HG03064 (cell line): Measurements from ENCODE around the gene KLHDC7A.

Source experiments
- ATAC-seq: cut with Tn5 transposase; IDR thresholded peaks from one replicate; pipeline ENCODE4 v1.9.1; 2021; ENCODE audit warnings: low read depth; ENCODE audit not compliant: unreplicated experiment

The KLHDC7A gene

GRCh38 chr1:18501833-18502232 lies 21.1 kb downstream of the KLHDC7A start:
- ATAC-seq = no peak

- ATAC-seq = no peak
Measured at GRCh38 chr1:18504609-18505008, 23.9 kb downstream of the KLHDC7A start.

DNA sequence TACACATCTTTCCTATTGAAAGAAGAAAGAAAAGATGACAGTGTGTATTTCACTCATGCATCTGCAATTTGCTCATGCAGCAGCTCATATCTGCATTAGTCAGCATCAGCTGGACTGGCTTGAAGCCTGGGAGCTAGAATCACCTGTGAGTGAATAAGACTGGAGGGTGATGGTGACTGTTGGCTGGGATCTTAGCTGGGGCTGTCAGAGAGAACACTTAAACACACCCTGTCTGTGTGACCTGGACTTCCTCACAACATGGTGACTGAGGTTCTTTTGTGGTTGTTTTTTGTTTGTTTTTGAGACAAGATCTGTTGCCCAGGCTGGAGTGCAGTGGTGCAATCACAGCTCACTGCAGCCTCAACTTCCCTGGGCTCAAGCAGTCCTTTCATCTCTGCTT lies 24.9 kb downstream of the KLHDC7A start:
- ATAC-seq = no peak

GRCh38 chr1:18508084-18508483 lies 27.4 kb downstream of the KLHDC7A start:
- ATAC-seq = no peak

GRCh38 chr1:18511149-18511873 lies 30.6 kb downstream of the KLHDC7A start:
- no peak for ATAC-seq

DNA sequence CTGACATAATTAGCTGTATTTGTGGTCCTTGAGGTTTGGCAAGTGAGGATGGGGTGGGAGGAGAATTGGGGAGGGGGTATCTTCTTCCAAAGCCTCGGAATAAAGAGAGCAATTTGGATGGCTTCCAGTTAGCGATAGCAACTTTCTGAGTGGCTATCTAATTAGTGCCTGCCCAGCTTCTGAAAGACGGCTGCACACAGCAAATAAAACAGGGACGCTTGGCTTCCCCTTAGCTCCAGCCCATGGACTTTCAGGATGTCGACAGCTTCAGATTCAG lies 31.1 kb downstream of the KLHDC7A start:
- no peak for ATAC-seq

GRCh38 chr1:18512883-18513282 lies 32.2 kb downstream of the KLHDC7A start:
- no peak for ATAC-seq

GRCh38 chr1:18513995-18514394 lies 33.3 kb downstream of the KLHDC7A start:
- no peak for ATAC-seq

DNA sequence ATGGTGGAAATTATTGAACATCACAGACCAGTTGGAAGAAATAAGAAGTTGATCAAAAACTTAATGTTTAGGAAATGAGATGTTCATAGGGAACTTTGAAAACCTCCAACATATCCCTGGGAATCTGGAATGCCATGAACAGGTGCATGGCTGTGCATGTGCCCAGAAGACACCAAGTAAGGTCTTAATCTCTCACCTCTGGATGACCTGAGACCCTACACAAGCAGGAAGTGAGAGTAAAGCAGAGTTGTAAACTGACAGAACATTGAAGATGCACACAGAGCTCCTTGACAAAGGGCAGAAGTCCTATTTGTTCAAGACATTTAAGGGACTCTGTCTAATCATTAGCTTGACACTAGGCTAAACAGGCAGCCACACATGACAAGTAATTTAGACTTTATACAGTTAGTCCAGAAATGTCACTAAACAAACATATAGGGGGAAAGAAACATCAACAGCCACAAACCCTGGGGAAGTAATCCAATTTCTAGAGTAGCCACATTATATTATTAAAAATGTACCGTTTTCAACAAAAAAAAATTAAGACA lies 34.5 kb downstream of the KLHDC7A start:
- no peak for ATAC-seq

DNA sequence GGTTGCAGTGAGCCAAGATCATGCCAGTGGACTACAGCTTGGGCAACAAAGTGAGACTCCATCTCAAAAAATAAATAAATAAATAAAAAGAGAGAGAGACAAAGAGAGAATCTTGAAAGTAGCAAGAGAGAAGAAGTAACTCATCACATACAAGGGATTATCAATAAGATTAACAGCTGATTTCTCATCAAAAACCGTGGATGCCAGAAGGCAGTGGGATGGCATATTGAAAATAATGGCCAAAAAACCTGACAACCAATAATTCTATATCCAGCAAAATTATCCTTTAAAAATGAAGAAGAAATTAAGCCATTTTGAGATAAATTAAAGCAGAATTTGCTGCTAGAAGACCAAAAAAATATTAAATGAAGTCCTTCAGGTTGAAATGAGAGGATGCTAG lies 35.7 kb downstream of the KLHDC7A start:
- no peak for ATAC-seq

- no peak for ATAC-seq
Measured at GRCh38 chr1:18526436-18527275, 45.9 kb downstream of the KLHDC7A start.

DNA sequence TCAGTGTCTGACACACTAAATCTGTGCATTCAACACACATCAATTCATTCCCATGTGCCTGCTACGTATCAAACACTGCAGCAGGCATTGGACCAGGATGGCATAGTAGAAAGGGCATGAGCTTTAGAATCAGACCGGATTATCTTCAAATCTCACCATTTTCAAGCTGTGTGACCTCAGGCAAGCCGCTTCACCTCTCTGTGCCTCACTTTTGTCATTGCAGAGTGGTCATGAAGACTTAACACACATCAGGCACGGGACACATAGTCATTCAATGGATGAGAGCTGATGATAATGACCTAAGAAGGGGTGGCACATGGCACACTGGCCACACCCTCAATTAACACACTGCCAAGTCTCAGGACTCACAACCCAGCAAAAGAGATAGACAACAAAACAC lies 46.8 kb downstream of the KLHDC7A start:
- no peak for ATAC-seq

DNA sequence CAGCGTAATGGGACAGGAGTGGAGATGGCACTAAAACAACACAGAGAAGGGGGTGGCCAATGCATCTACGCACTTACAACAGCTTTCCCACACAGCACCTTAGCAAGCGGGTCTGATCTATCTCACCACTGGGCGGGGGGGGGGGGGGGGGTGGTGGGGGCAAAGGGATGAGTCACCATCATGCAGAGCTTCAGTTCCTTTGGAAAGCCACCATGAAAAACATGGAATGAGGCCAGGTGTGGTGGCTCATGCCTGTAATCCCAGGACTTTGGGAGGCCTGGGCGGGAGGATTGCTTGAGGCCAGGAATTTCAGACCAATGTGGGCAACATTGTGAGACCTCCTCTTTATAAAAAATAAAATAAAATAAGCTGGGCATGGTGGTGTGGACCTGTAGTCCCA lies 47.2 kb downstream of the KLHDC7A start:
- ATAC-seq = no peak

GRCh38 chr1:18528616-18529015 lies 47.9 kb downstream of the KLHDC7A start:
- no peak for ATAC-seq

- ATAC-seq = no peak
Measured at GRCh38 chr1:18529714-18530113, 49.0 kb downstream of the KLHDC7A start.

DNA sequence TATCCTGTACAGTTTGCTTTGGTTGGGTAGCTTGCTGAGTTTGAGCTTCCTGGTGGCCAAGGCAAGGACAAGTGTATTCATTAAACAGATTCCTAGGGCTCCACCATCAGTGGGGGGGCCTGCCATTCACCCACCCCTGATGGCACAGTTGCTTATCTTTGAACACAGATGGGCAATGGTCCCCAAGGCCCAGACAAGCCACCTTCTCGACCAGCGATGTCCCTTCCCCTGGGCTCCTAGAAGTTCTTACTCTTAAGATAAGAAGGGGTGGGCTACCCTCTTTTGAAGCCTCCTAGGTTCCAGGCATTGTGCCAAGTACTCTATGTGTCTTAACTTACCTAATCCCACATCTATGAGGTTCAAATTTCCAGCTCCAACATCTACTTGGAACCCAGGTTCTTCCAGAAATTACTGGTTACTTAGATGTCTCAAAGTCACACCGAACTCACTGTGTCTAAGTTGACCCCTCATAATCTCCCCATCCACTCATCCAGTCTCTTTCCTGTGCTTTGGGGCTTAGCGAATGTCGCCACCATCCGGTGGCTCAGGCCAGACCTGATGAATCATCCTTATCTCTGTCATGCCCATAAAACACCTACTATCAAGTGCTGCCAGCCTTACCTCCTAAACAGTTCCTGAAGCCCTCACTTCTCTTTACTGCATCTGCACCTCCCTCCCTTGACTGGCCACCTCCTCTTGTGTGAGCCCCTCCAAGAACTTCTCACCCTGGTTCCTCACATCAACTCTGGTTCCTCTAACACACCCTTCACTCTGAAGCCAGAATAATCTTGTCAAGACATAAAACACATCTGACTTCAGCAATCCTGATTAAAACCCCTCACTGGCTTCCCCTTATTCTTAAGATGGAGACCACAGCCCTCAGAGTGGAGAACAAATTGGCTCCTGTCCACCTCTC lies 50.1 kb downstream of the KLHDC7A start:
- ATAC-seq = no peak

- ATAC-seq = no peak
Measured at GRCh38 chr1:18531503-18531845, 50.7 kb downstream of the KLHDC7A start.

DNA sequence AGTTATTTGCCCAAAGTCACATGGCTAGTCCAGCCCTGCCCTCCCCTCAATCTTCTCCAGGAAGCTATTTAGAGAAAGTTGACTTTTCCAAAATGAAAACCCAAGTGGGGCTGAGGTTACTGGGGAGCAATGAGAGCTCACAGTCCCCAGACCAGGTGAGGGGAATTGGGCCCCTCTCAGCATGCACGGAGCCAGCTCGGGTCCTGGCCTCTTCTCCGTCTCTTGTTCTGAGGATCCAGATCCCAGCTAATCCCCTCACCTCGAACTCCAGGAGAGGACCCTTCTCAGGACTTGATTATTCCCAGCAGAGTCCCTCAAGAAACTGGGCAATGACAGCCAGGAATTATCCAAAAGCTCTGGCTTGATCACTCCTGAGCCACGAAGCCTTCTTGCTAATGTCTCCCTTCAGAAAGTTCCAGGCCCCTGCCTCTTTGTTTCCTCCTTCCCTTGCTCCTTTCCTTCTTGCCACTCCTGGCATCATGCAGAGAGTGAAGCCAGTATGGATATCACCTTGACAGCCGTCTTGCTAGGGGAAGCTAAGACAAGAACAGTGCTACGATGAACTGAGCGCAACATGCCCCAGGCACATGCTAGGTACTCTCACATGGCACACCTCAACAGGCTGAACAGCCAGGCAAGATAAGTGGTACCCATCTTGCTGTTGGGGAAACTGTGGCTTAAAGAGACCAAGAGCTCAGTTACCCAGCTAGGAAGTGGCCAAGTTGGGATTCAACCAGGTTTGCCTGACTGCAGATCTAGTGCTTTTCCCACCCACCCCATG lies 51.9 kb downstream of the KLHDC7A start:
- ATAC-seq = no peak

GRCh38 chr1:18533259-18533658 lies 52.5 kb downstream of the KLHDC7A start:
- no peak for ATAC-seq

DNA sequence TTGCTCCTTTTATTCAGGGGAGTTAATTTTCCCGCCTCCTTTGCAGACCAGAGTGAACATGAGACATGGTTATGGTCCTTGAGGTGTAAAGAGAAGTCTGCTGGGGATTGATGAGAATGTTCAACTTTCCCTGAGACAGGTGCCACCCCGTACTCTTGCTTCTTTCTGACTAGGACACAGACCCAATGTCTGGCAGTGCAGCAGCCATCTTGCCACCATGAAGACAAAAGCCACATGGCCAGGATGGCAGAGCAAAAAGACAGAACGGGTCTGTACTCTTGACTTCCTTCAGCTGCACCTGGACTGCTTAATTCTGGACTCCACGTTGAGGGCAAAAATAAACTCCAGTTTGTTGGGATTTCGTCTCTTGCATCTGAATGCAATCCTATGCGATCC lies 54.1 kb downstream of the KLHDC7A start:
- ATAC-seq = no peak
